Loucy (cell line): ENCODE data around the gene DHRS13.

Experiments
- H2AFZ ChIP-seq: fragments of 200-600 bp; sonication (generic); 2 replicates; pipeline ENCODE4 v1.6.0; 2016; ENCODE audit warnings: antibody characterized with exemption, mild to moderate bottlenecking, low read length, moderate library complexity
- H3F3A ChIP-seq: fragments of 200-600 bp; 2 replicates; pipeline ENCODE4 v1.6.0; 2016; ENCODE audit warnings: antibody characterized with exemption, low read depth, mild to moderate bottlenecking
- H3K27me3 ChIP-seq: fragments of 200-600 bp; sonication (generic); 2 replicates; pipeline ENCODE4 v1.6.1; 2014; ENCODE audit warnings: low read length, mild to moderate bottlenecking; ENCODE audit not compliant: insufficient read depth, poor library complexity, severe bottlenecking
- H3K36me3 ChIP-seq: fragments of 200-600 bp; sonication (generic); 2 replicates; pipeline ENCODE4 v1.6.1; 2016; ENCODE audit warnings: low read length; ENCODE audit not compliant: insufficient read depth
- H3K4me1 ChIP-seq: fragments of 200-600 bp; sonication (generic); 2 replicates; pipeline ENCODE4 v1.5.1; 2014; ENCODE audit warnings: low read length, mild to moderate bottlenecking; ENCODE audit not compliant: insufficient read depth, poor library complexity, severe bottlenecking
- H3K4me2 ChIP-seq: fragments of 200-600 bp; sonication (generic); 2 replicates; pipeline ENCODE4 v1.6.0; 2014; ENCODE audit warnings: antibody characterized with exemption, low read length, low read depth, mild to moderate bottlenecking; ENCODE audit not compliant: poor library complexity, severe bottlenecking
- H3K4me3 ChIP-seq: fragments of 200-600 bp; sonication (generic); 2 replicates; pipeline ENCODE4 v1.5.1; 2014; ENCODE audit warnings: low read length, mild to moderate bottlenecking, mixed read lengths; ENCODE audit not compliant: poor library complexity, severe bottlenecking
- H3K79me2 ChIP-seq: fragments of 200-600 bp; sonication (generic); 2 replicates; pipeline ENCODE4 v1.6.1; 2014; ENCODE audit warnings: low read length; ENCODE audit not compliant: insufficient read depth
- H3K9ac ChIP-seq: fragments of 200-600 bp; sonication (generic); 2 replicates; pipeline ENCODE4 v1.6.0; 2014; ENCODE audit warnings: mild to moderate bottlenecking, low read depth, low read length, moderate library complexity; ENCODE audit not compliant: poor library complexity, severe bottlenecking
- H3K9me2 ChIP-seq: fragments of 200-600 bp; sonication (generic); replicated peaks from 2 replicates; pipeline ENCODE4 v1.6.1; 2016; ENCODE audit warnings: low read depth, low read length, mixed read lengths
- H3K9me3 ChIP-seq: fragments of 200-600 bp; sonication (generic); 2 replicates; pipeline ENCODE4 v1.6.1; 2014; ENCODE audit warnings: mild to moderate bottlenecking, antibody characterized with exemption, low read length, low read depth; ENCODE audit not compliant: insufficient read depth
- H4K20me1 ChIP-seq: fragments of 200-600 bp; sonication (generic); 2 replicates; pipeline ENCODE4 v1.6.0; 2014; ENCODE audit warnings: antibody characterized with exemption, low read length, mild to moderate bottlenecking; ENCODE audit not compliant: insufficient read depth, poor library complexity, severe bottlenecking
- CTCF ChIP-seq: fragments of 200-600 bp; sonication (generic); conservative IDR thresholded peaks from 2 replicates; pipeline ENCODE4 v1.5.1; 2014; ENCODE audit warnings: mild to moderate bottlenecking, antibody characterized with exemption, low read length
- EZH2phosphoT487 ChIP-seq: fragments of 200-600 bp; IDR thresholded peaks from 2 replicates; pipeline ENCODE4 v1.6.1; 2018; ENCODE audit warnings: antibody characterized with exemption, mild to moderate bottlenecking, moderate library complexity, borderline replicate concordance

DHRS13 gene

DNA sequence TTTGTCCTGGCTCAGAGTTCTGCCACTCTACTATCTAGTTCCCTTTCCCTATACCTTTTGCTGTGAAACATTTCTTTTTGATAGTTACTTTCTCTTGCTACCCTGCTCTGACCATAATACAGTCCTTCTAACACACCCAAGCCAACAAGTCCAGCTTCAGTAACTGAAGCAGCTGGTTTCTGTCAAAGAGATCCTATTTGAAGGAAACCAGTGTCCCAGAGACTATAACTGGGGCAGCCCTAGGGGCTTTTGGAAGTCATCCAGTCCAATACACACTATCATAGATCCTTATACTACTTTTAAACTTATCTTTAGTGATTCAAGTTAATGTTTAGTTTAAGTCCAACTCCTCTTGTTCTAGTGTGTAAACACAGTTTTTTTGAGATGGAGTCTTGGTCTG is 17.3 kb upstream of the DHRS13 start:
- H3K9me2 ChIP-seq, result no peaks in the 10 kb centered on the region
- H3K4me1 ChIP-seq, result peaks cover 2% of the 10 kb centered on the region
- peaks cover 15% of the 10 kb centered on the region for H4K20me1 ChIP-seq
- H3K27me3 ChIP-seq, result no peaks in the 10 kb centered on the region
- peaks cover 96% of the 10 kb centered on the region for H3K36me3 ChIP-seq
- H3K4me3 ChIP-seq, result no peak overlapping the region
- no peak overlapping the region for H3K9ac ChIP-seq
- TF ChIP-seq CTCF (no peak), EZH2phosphoT487 (no peak)
- H3K9me3 ChIP-seq, result no peaks in the 10 kb centered on the region
- H3F3A ChIP-seq, result no peaks in the 10 kb centered on the region
- H3K79me2 ChIP-seq, result peaks cover 28% of the 10 kb centered on the region
- H2AFZ ChIP-seq, result no peak overlapping the region
- no peak overlapping the region for H3K4me2 ChIP-seq

- Histone ChIP-seq H3K79me2 (peaks cover 11% of the 10 kb centered on the region; the same call in 1 of the 2 replicates), H4K20me1 (peaks cover 4% of the 10 kb centered on the region), H3K36me3 (peaks cover 97% of the 10 kb centered on the region), H3K4me1 (no peaks in the 10 kb centered on the region), H3K9ac (no peak overlapping the region), H3K9me3 (no peaks in the 10 kb centered on the region), H3K4me2 (no peak overlapping the region), H3K27me3 (no peaks in the 10 kb centered on the region), H2AFZ (no peak overlapping the region), H3K4me3 (no peak overlapping the region), H3F3A (no peaks in the 10 kb centered on the region), H3K9me2 (no peaks in the 10 kb centered on the region)
- TF ChIP-seq CTCF, result no peak
- TF ChIP-seq EZH2phosphoT487, result no peak
Observed at GRCh38 chr17:28918295-28918694, 15.4 kb upstream of the DHRS13 start.

DNA sequence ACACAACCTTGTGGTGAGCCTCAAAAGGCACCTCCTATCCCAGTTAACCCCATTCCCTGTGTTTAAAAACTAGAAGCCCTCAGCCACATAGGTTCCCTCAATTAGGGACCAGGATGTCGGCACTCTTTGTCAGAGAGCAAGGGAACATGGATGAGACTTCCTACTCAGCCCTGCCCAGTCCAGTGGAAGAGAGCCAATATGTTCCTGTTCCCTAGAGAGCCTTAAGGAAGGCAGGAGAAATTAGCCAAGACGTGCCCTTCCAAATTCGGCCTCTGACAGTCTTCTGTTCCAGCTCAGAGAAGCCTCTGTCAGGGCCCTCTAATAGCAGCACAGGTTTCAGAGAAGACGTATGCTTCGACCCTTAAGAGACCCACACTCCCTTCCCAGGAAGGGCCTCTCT is 14.6 kb upstream of the DHRS13 start:
- Histone ChIP-seq H3K9me3 (no peaks in the 10 kb centered on the region), H3K79me2 (peaks cover 4% of the 10 kb centered on the region; the same call in 1 of the 2 replicates), H3K27me3 (no peaks in the 10 kb centered on the region), H3K36me3 (peaks cover 98% of the 10 kb centered on the region), H4K20me1 (peaks cover 1% of the 10 kb centered on the region), H3K4me3 (no peak overlapping the region), H3K4me1 (no peaks in the 10 kb centered on the region), H3F3A (no peaks in the 10 kb centered on the region), H2AFZ (no peak overlapping the region), H3K9me2 (no peaks in the 10 kb centered on the region), H3K9ac (no peak overlapping the region), H3K4me2 (no peak overlapping the region)
- TF ChIP-seq EZH2phosphoT487 (no peak), CTCF (no peak)
